GM12892 (cell line): Measurements from ENCODE around the gene PLEKHM3.

ENCODE experiments used
- POLR2A ChIP-seq: IDR thresholded peaks from 2 replicates; pipeline ENCODE4 v1.6.1; 2011; ENCODE audit warnings: low read depth, low read length, control low read depth
- POLR2AphosphoS5 ChIP-seq: IDR thresholded peaks from 2 replicates; pipeline ENCODE4 v1.6.1; 2011; ENCODE audit warnings: low read depth, low read length, control low read depth
- TAF1 ChIP-seq: IDR thresholded peaks from 2 replicates; pipeline ENCODE4 v1.6.1; 2011; ENCODE audit warnings: low read depth, mild to moderate bottlenecking, control low read depth, low read length, borderline replicate concordance

- TF ChIP-seq POLR2A (no peak), POLR2AphosphoS5 (no peak), TAF1 (no peak)
Observed at GRCh38 chr2:208069186-208069585, 43.9 kb upstream of the PLEKHM3 start.
